Naive thymus-derived CD8-positive, alpha-beta T cell (primary cell): ENCODE measurements around the gene DDX28. TPM values are rescaled to one million over a fixed set of nuclear protein-coding genes. Genes with fewer than 3 reads are reported as not detected.
A peak's percentile ranks its signal among the peaks of the same experiment; 100 is the strongest.
"Not testable (repeated sequence)": the region's sequence is repeated elsewhere in the genome, so short reads cannot be mapped to it uniquely, and the experiment has no call there.

ENCODE experiments used
- ATAC-seq, 2 donors: fragments of 150-1000 bp; cut with Tn5 transposase in 1 of 2; sonication (Bioruptor Pico), chemical (Tn5 transposase) in 1 of 2; 1 replicate in 1 of 2; 2 replicates in 1 of 2; pipeline ENCODE4 v1.10.0; 2021; ENCODE audit warnings: mild to moderate bottlenecking in 2 of 2, moderate library complexity in 2 of 2
- POLR2A ChIA-PET: fragments of 350-600 bp; sonication (Branson Sonifier 250); formaldehyde crosslinking; loops from one replicate; lab custom pipeline; 2021; ENCODE audit warnings: antibody characterized with exemption; lab: Charles Lee
- DNase-seq, 10 donors: peaks; one replicate each; pipeline versions ENCODE4 v3.0.0 to v3.0.0-alpha.2; 2020 to 2022
- H3K27ac Mint-ChIP-seq, 10 donors: one replicate each; pipeline ENCODE4 v1.8.0; 2020 to 2022; ENCODE audit warnings: mild to moderate bottlenecking in 10 of 10, mixed read lengths in 10 of 10, moderate library complexity in 4 of 10, inconsistent platforms in 1 of 10
- H3K27me3 Mint-ChIP-seq, 5 donors: one replicate each; pipeline ENCODE4 v1.8.0; 2021 to 2022; ENCODE audit warnings: mixed read lengths in 5 of 5
- H3K36me3 Mint-ChIP-seq, 3 donors: one replicate each; pipeline ENCODE4 v1.8.0; 2020 to 2022; ENCODE audit warnings: mixed read lengths in 3 of 3, mild to moderate bottlenecking in 2 of 3, inconsistent platforms in 1 of 3
- H3K4me1 Mint-ChIP-seq, 4 donors: one replicate each; pipeline ENCODE4 v1.8.0; 2021 to 2022; ENCODE audit warnings: mixed read lengths in 4 of 4
- H3K4me3 Mint-ChIP-seq, 10 donors: one replicate each; pipeline ENCODE4 v1.8.0; 2020 to 2022; ENCODE audit warnings: mild to moderate bottlenecking in 10 of 10, mixed read lengths in 10 of 10, moderate library complexity in 6 of 10, inconsistent platforms in 1 of 10
- H3K9me3 Mint-ChIP-seq, 9 donors: one replicate each; pipeline ENCODE4 v1.8.0; 2020 to 2022; ENCODE audit warnings: mixed read lengths in 9 of 9, mild to moderate bottlenecking in 3 of 9, inconsistent platforms in 1 of 9, moderate library complexity in 1 of 9
- polyA plus RNA-seq, 3 donors: library from polyadenylated mRNA; unstranded; fragments of 300-500 nt; fragmentation: Illumina TruSeq; gene quantifications; one replicate each; pipeline ENCODE4 v1.2.3, GENCODE V29; 2021
- total RNA-seq, 8 experiments: library from RNA in 2 of 8; stranded (reverse) in 2 of 8; gene quantifications; one replicate each; pipeline ENCODE4 v1.2.3 and lab custom pipeline; 2021 to 2026

DDX28 gene
- total and polyA plus RNA-seq, 5 experiments from 2014 or later, result 25.0 to 60.6 (median 49.7) TPM

DNA sequence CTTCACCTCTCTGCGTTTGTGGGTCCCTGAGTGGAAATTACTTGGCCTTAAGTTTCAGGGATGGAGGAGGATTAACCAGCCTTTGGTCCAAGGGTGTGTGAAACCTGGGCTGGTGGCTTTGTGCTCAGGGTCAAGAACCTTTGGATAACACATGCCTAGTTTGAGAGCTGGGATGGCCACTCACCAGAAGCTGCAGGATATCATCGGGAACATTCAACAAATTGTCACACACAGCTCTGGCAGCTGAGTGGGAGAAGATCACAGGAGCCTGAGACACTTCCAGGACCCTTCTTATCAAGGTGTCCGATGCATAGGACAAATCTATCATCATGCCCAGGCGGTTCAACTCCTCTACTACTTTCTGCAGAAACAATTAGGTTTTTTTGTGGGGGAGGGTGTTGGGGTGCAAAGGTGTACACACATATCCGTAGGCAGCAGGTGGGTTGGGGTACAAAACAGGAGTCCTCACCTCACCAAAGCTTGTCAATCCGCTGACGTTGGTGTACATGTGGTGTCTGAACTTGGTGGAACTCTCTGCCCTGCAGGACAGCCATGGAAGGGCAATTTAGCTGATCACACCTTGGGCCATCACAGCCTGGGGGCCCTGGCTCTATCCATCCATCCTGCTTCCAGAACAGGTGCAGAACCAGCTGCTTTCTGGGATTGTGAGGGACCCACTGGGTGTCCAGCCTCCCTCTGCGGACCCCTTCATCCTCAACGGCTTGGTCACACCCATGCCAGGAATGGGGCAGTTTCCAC lies 45.4 kb downstream of the DDX28 start:
- peak overlapping the region in 1 of 10 donors; percentile 7 for H3K27ac Mint-ChIP-seq
- no peak overlapping the region for H3K4me3 Mint-ChIP-seq
- H3K9me3 Mint-ChIP-seq, result no peaks in the 10 kb centered on the region
- ATAC-seq (no peak), DNase-seq (no peak)
- peaks cover under 1 to 6% (median 4%) of the 10 kb centered on the region in 4 donors for H3K4me1 Mint-ChIP-seq
- H3K27me3 Mint-ChIP-seq, result no peaks in the 10 kb centered on the region
- POLR2A ChIA-PET, result interaction anchor here (0.5 to 1.3 kb wide), 3 partner anchors 9 to 474 kb away, joined by 3 to 4 read pairs (median 4); partner anchors contain the start of gene SLC12A4
- H3K36me3 Mint-ChIP-seq, result no peaks in the 10 kb centered on the region

DNA sequence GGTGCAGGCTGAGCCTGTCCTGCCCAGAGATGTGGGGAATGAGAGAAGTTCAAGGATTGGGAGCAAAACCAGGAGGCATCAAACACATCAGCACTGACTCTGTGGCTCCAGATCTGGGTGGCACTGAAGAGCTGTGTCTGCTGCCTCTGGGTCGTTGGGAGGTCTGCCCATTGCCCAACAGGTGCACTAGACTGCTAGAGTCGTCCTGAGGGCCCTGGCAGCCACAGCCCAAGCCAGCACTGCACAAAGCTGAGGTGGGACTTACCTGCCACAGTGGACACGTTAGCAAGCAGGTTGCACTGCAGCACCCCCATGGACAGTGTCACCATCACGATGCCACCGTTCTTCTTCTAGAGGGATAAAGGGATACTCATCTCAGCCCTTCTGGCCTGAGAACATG lies 46.0 kb downstream of the DDX28 start:
- Mint-ChIP-seq H3K27ac (no peak overlapping the region), H3K36me3 (no peaks in the 10 kb centered on the region), H3K27me3 (no peaks in the 10 kb centered on the region), H3K9me3 (no peaks in the 10 kb centered on the region), H3K4me1 (peaks cover 0 to 7% (median 4%) of the 10 kb centered on the region in 4 donors), H3K4me3 (no peak overlapping the region)
- no peak for DNase-seq
- POLR2A ChIA-PET, result no interaction called here
- ATAC-seq, result no peak

DNA sequence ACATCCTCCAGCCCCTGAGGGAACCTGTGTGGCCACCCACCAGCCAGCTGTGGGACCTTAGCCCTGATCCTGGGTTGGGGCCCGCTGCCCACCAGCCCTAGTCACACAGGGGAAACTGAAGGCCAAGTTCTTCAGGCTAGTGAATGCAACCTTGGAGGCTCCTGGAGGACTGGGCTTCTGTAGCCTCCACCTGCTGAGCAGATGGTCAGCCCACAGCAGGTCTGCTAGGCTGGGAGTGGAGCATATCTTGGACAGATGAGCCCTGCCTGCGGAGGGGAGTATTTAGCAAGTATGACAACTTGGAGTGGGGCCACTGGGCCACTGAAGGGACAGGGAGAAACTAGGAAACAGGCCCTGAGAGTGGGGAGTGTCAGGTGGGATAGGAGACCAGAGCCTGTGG lies 46.8 kb downstream of the DDX28 start:
- Mint-ChIP-seq H3K27me3 (no peaks in the 10 kb centered on the region), H3K27ac (no peak overlapping the region), H3K4me3 (peak overlapping the region in 1 of 10 donors; percentile 26), H3K9me3 (no peaks in the 10 kb centered on the region), H3K4me1 (peaks cover 0 to 7% (median 4%) of the 10 kb centered on the region in 4 donors), H3K36me3 (no peaks in the 10 kb centered on the region)
- POLR2A ChIA-PET, result no interaction called here
- no peak for ATAC-seq
- no peak for DNase-seq

DNA sequence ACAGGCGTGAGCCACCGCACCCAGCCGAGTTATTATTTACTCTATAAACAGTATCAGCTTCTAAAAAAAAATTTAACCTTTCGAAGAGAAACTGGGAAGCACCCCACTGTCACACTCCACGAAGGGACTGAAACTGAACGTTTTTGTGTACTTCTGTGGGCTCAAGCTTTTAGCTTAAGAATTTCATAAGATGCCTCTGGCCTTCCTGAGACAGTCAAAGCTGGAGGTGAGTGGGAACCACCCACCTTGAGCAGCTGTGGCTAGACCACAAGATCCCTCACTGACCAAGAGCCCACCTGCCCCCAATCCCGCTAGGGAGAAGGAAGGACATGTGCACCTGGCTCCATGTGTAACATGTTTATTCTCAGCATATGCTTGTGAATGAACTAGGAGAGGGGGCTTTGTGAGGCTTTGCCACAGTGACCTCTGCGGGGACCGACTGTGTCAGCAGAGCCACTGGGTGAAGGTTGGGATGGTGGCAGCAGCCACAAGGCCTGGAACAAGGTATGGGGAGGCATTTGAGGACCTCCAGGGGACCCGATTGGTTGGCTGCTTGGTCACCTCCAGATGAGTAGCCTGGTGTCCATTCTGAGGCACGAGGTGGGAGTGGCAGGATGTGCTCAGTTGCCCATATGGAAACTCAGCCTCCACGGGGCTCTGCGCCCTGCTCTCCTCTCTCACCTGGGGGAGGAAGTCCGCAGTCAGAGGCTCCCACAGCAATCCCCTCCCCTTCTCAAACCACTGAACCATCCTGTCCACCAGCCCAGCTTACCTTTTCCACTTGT lies 47.5 kb downstream of the DDX28 start:
- no peak for DNase-seq

DNA sequence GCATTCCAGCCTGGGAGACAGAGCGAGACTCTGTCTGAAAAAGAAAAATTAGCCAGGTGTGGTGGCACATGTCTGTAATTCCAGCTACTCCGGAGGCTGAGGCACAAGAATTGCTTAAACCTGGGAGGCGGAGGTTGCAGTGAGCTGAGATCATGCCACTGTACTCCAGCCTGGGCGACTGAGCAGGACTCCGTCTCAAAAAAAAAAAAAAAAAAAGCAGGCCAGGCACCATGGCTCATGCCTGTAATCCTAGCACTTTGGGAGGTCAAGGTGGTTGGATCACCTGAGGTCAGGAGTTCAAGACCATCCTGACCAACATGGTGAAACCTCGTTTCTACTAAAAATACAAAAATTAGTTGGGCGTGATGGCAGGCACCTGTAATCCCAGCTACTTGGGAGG lies 50.7 kb downstream of the DDX28 start:
- peaks cover 11 to 25% (median 16%) of the 10 kb centered on the region in 4 donors for H3K4me1 Mint-ChIP-seq
- H3K4me3 Mint-ChIP-seq, H3K27me3 Mint-ChIP-seq, H3K36me3 Mint-ChIP-seq, H3K9me3 Mint-ChIP-seq, ATAC-seq, DNase-seq, H3K27ac Mint-ChIP-seq: not testable (repeated sequence)
- POLR2A ChIA-PET, result interaction anchor here (0.7 kb wide), 1 partner anchor 206 kb away, joined by 4 read pairs; no protein-coding TSS in a partner anchor

More for the DNA sequence above, 47.5 kb downstream of the DDX28 start:
- POLR2A ChIA-PET, result interaction anchor here (0.6 to 0.9 kb wide), 2 partner anchors 46 to 210 kb away, joined by 3 to 4 read pairs; no protein-coding TSS in a partner anchor
- peak overlapping the region in 3 of 10 donors; percentile 3 to 40 (median 15) for H3K27ac Mint-ChIP-seq
- peaks cover 0 to 7% (median 4%) of the 10 kb centered on the region in 4 donors for H3K4me1 Mint-ChIP-seq
- H3K27me3 Mint-ChIP-seq, result no peaks in the 10 kb centered on the region
- ATAC-seq, result no peak
- no peaks in the 10 kb centered on the region for H3K9me3 Mint-ChIP-seq
- no peaks in the 10 kb centered on the region for H3K36me3 Mint-ChIP-seq
- no peak overlapping the region for H3K4me3 Mint-ChIP-seq

DNA sequence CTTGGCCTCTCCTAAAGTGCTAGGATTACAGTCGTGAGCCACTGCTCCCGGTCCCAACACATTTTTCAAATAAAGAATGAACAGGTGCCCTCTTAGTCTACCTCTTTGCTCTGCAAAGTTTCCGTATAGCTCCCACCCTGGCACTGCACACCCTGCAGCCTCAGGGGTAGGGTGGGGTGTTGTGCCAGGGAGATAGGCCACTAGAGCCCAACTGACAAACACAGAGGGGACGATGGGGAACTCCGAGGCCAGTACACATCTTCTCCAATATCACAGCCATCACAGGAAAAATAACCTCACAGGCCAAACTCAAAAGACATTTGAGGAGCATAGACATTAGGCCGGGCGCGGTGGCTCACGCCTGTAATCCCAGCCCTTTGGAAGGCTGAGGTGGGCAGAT lies 51.9 kb downstream of the DDX28 start:
- Mint-ChIP-seq H3K36me3 (no peaks in the 10 kb centered on the region), H3K27ac (peak overlapping the region in 3 of 10 donors; percentile 24 to 67 (median 31)), H3K4me3 (peak overlapping the region in 4 of 10 donors; percentile 38 to 75 (median 52)), H3K4me1 (peaks cover 13 to 35% (median 26%) of the 10 kb centered on the region in 4 donors), H3K9me3 (no peaks in the 10 kb centered on the region), H3K27me3 (no peaks in the 10 kb centered on the region)
- ATAC-seq, result no peak
- DNase-seq, result no peak
- POLR2A ChIA-PET, result interaction anchor here (1.5 to 3.2 kb wide), 3 partner anchors 11 to 35 kb away, joined by 3 to 34 read pairs (median 6); partner anchors contain the start of gene PSMB10

Other genes with a start within 250 kb of the DDX28 start
- gene RANBP10, start 216.7 kb downstream of the DDX28 start, total RNA-seq, result 10 to 100 TPM; 18.5 to 23.6 TPM
- gene RANBP10, start 216.7 kb downstream of the DDX28 start, polyA plus RNA-seq, result 10 to 100 TPM in 1 of 3 donors, 1 to 10 TPM in 2; 5.8 to 13.8 (median 6.3) TPM
- gene TSNAXIP1, start 216.3 kb downstream of the DDX28 start, total RNA-seq, result 1 to 10 TPM; 1.0 to 1.2 TPM
- gene TSNAXIP1, start 216.3 kb downstream of the DDX28 start, polyA plus RNA-seq, result under 1 TPM in 1 of 3 donors, not detected in 2; 0.14 TPM
- gene THAP11, start 180.9 kb downstream of the DDX28 start, total RNA-seq, result 10 to 100 TPM; 63.8 to 63.9 TPM
- 100 to 1,000 TPM; 132 to 158 (median 143) TPM for gene THAP11, start 180.9 kb downstream of the DDX28 start, polyA plus RNA-seq
- gene NUTF2, start 176.3 kb downstream of the DDX28 start, total RNA-seq, result 10 to 100 TPM; 37.0 to 40.6 TPM
- 100 to 1,000 TPM; 109 to 124 (median 114) TPM for gene NUTF2, start 176.3 kb downstream of the DDX28 start, polyA plus RNA-seq
- 100 to 1,000 TPM; 108 to 117 TPM for gene CENPT, start 175.5 kb downstream of the DDX28 start, total RNA-seq
- gene CENPT, start 175.5 kb downstream of the DDX28 start, polyA plus RNA-seq, result 10 to 100 TPM; 11.8 to 17.8 (median 13.1) TPM
- gene EDC4, start 150.2 kb downstream of the DDX28 start, total RNA-seq, result 100 to 1,000 TPM; 123 to 136 TPM
- gene EDC4, start 150.2 kb downstream of the DDX28 start, polyA plus RNA-seq, result 10 to 100 TPM; 22.7 to 44.0 (median 40.8) TPM
- gene NRN1L, start 138.3 kb downstream of the DDX28 start, total RNA-seq, result 1 to 10 TPM; 2.6 to 5.3 TPM
- not detected for gene NRN1L, start 138.3 kb downstream of the DDX28 start, polyA plus RNA-seq
- gene PSKH1, start 130.0 kb downstream of the DDX28 start, total RNA-seq, result 10 to 100 TPM; 26.6 to 28.6 TPM
- gene PSKH1, start 130.0 kb downstream of the DDX28 start, polyA plus RNA-seq, result 10 to 100 TPM; 20.8 to 34.5 (median 22.2) TPM
- 10 to 100 TPM; 10.5 to 12.6 TPM for gene CTRL, start 91.4 kb downstream of the DDX28 start, total RNA-seq
- 1 to 10 TPM; 2.2 to 2.8 (median 2.8) TPM for gene CTRL, start 91.4 kb downstream of the DDX28 start, polyA plus RNA-seq
- 100 to 1,000 TPM; 127 to 138 TPM for gene PSMB10, start 86.4 kb downstream of the DDX28 start, total RNA-seq
- gene PSMB10, start 86.4 kb downstream of the DDX28 start, polyA plus RNA-seq, result 100 to 1,000 TPM; 450 to 514 (median 493) TPM
- gene LCAT, start 79.1 kb downstream of the DDX28 start, total RNA-seq, result 10 to 100 TPM; 14.1 to 14.7 TPM
- gene LCAT, start 79.1 kb downstream of the DDX28 start, polyA plus RNA-seq, result under 1 TPM; 0.52 to 0.84 (median 0.80) TPM
- gene SLC12A4, start 54.6 kb downstream of the DDX28 start, total RNA-seq, result 10 to 100 TPM; 35.8 to 36.4 TPM
- 1 to 10 TPM; 3.0 to 5.6 (median 5.2) TPM for gene SLC12A4, start 54.6 kb downstream of the DDX28 start, polyA plus RNA-seq
- gene DPEP3, start 42.7 kb downstream of the DDX28 start, total RNA-seq, result 1 to 10 TPM; 2.9 to 3.1 TPM
- gene DPEP3, start 42.7 kb downstream of the DDX28 start, polyA plus RNA-seq, result 1 to 10 TPM in 2 of 3 donors, under 1 TPM in 1; 0.50 to 1.5 (median 1.1) TPM
- 100 to 1,000 TPM; 151 to 157 TPM for gene DPEP2, start 23.7 kb downstream of the DDX28 start, total RNA-seq
- 10 to 100 TPM; 29.0 to 47.9 (median 40.4) TPM for gene DPEP2, start 23.7 kb downstream of the DDX28 start, polyA plus RNA-seq
- not detected for gene DPEP2NB, start 7.3 kb downstream of the DDX28 start, total RNA-seq
- not detected for gene DPEP2NB, start 7.3 kb downstream of the DDX28 start, polyA plus RNA-seq
- 10 to 100 TPM; 18.2 to 21.1 TPM for gene DUS2, start 52 bp upstream of the DDX28 start, total RNA-seq
- gene DUS2, start 52 bp upstream of the DDX28 start, polyA plus RNA-seq, result 10 to 100 TPM in 2 of 3 donors, 1 to 10 TPM in 1; 6.4 to 13.1 (median 10.5) TPM
- 100 to 1,000 TPM; 156 to 162 TPM for gene NFATC3, start 62.1 kb upstream of the DDX28 start, total RNA-seq
- 100 to 1,000 TPM in 1 of 3 donors, 10 to 100 TPM in 2; 85.2 to 102 (median 86.6) TPM for gene NFATC3, start 62.1 kb upstream of the DDX28 start, polyA plus RNA-seq
- gene ESRP2, start 212.9 kb upstream of the DDX28 start, total RNA-seq, result under 1 TPM; 0.22 to 0.36 TPM
- under 1 TPM in 1 of 3 donors, not detected in 2; 0.64 TPM for gene ESRP2, start 212.9 kb upstream of the DDX28 start, polyA plus RNA-seq
- 1 to 10 TPM; 6.3 to 8.0 TPM for gene PLA2G15, start 222.1 kb upstream of the DDX28 start, total RNA-seq
- 1 to 10 TPM; 2.4 to 9.6 (median 4.6) TPM for gene PLA2G15, start 222.1 kb upstream of the DDX28 start, polyA plus RNA-seq
- gene SLC7A6, start 241.3 kb upstream of the DDX28 start, total RNA-seq, result 100 to 1,000 TPM; 211 to 228 TPM
- gene SLC7A6, start 241.3 kb upstream of the DDX28 start, polyA plus RNA-seq, result 10 to 100 TPM; 14.3 to 20.2 (median 19.2) TPM